GM23338 (cell line): Measurements from ENCODE around the gene NKAIN2. TPM values are rescaled to one million over a fixed set of nuclear protein-coding genes. Genes with fewer than 3 reads are reported as not detected.
A peak's percentile ranks its signal among the peaks of the same experiment; 100 is the strongest.

Experiments used
- ATAC-seq: fragments of 200-7000 bp; cut with Tn5 transposase; 3 replicates; pipeline ENCODE4 v1.9.1; 2020
- DNase-seq: peaks from one replicate; pipeline ENCODE4 v3.0.0-alpha.2; 2015; ENCODE audit warnings: low spot score
- H2AFZ ChIP-seq: fragments of 200-600 bp; sonication (generic); 2 replicates; pipeline ENCODE4 v1.8.0; 2016; ENCODE audit warnings: antibody characterized with exemption, mild to moderate bottlenecking, moderate library complexity
- H3F3A ChIP-seq: fragments of 200-600 bp; sonication (generic); replicated peaks from 2 replicates; pipeline ENCODE4 v1.8.0; 2017; ENCODE audit warnings: antibody characterized with exemption, mixed run types, low read depth
- H3K27ac ChIP-seq: fragments of 200-600 bp; sonication (generic); 2 replicates; pipeline ENCODE4 v1.6.1; 2016; ENCODE audit warnings: low read depth
- H3K27me3 ChIP-seq: fragments of 200-600 bp; sonication (generic); 2 replicates; pipeline ENCODE4 v1.8.0; 2016; ENCODE audit warnings: mild to moderate bottlenecking, mixed run types, moderate library complexity; ENCODE audit not compliant: insufficient read depth
- H3K36me3 ChIP-seq: fragments of 200-600 bp; sonication (generic); 2 replicates; pipeline ENCODE4 v1.8.0; 2016; ENCODE audit warnings: mild to moderate bottlenecking; ENCODE audit not compliant: insufficient read depth
- H3K4me1 ChIP-seq: fragments of 200-600 bp; sonication (generic); 2 replicates; pipeline ENCODE4 v1.8.0; 2016; ENCODE audit warnings: mild to moderate bottlenecking, moderate library complexity; ENCODE audit not compliant: insufficient read depth
- H3K4me2 ChIP-seq: fragments of 200-600 bp; sonication (generic); 2 replicates; pipeline ENCODE4 v1.7.1; 2017; ENCODE audit warnings: mixed run types
- H3K4me3 ChIP-seq: fragments of 200-600 bp; sonication (generic); 2 replicates; pipeline ENCODE4 v1.6.1; 2016; ENCODE audit warnings: mixed run types
- H3K79me2 ChIP-seq: fragments of 200-600 bp; sonication (generic); replicated peaks from 2 replicates; pipeline ENCODE4 v1.8.0; 2017; ENCODE audit warnings: mild to moderate bottlenecking; ENCODE audit not compliant: insufficient read depth
- H3K9me2 ChIP-seq: fragments of 200-600 bp; sonication (generic); 2 replicates; pipeline ENCODE4 v1.8.0; 2017; ENCODE audit not compliant: insufficient read depth
- H4K20me1 ChIP-seq: fragments of 200-600 bp; sonication (generic); replicated peaks from 2 replicates; pipeline ENCODE4 v1.8.0; 2017; ENCODE audit warnings: mild to moderate bottlenecking; ENCODE audit not compliant: insufficient read depth
- H3K27ac Mint-ChIP-seq: 2 replicates; pipeline ENCODE4 v1.8.0; 2020; ENCODE audit warnings: inconsistent platforms, mild to moderate bottlenecking, moderate library complexity, mixed read lengths
- H3K27me3 Mint-ChIP-seq: 3 replicates; pipeline ENCODE4 v1.8.0; 2022; ENCODE audit warnings: low read depth, mild to moderate bottlenecking, moderate library complexity, mixed read lengths, inconsistent platforms; ENCODE audit not compliant: insufficient read depth, poor library complexity
- H3K36me3 Mint-ChIP-seq: 3 replicates; pipeline ENCODE4 v1.8.0; 2021; ENCODE audit warnings: low read depth, mild to moderate bottlenecking, inconsistent platforms, moderate library complexity, mixed read lengths
- H3K4me1 Mint-ChIP-seq: 3 replicates; pipeline ENCODE4 v1.8.0; 2020; ENCODE audit warnings: mild to moderate bottlenecking, inconsistent platforms, mixed read lengths
- H3K4me3 Mint-ChIP-seq: 3 replicates; pipeline ENCODE4 v1.8.0; 2021; ENCODE audit warnings: moderate library complexity, mild to moderate bottlenecking, inconsistent platforms, mixed read lengths
- H3K9me3 Mint-ChIP-seq: 3 replicates; pipeline ENCODE4 v1.8.0; 2020; ENCODE audit warnings: moderate library complexity, mild to moderate bottlenecking, inconsistent platforms, mixed read lengths
- CREB1 ChIP-seq: fragments of 250-450 bp; sonication (Bioruptor Pico); IDR thresholded peaks from 2 replicates; pipeline ENCODE4 v1.5.0; 2020; ENCODE audit warnings: low read depth, mild to moderate bottlenecking, moderate library complexity
- ETS1 ChIP-seq: IDR thresholded peaks from 2 replicates; pipeline ENCODE4 v1.6.1; 2016; ENCODE audit warnings: antibody characterized with exemption
- EZH2 ChIP-seq: fragments of 200-600 bp; sonication (generic); IDR thresholded peaks from one replicate; pipeline ENCODE4 v1.8.0; 2017; ENCODE audit warnings: antibody characterized with exemption, mild to moderate bottlenecking, low read depth; ENCODE audit not compliant: unreplicated experiment
- EZH2phosphoT487 ChIP-seq: fragments of 200-600 bp; sonication (generic); IDR thresholded peaks from one replicate; pipeline ENCODE4 v1.8.1; 2018; ENCODE audit warnings: antibody characterized with exemption; ENCODE audit not compliant: unreplicated experiment
- JUNB ChIP-seq: IDR thresholded peaks from one replicate; pipeline ENCODE4 v1.6.1; 2016; ENCODE audit warnings: antibody characterized with exemption; ENCODE audit not compliant: unreplicated experiment
- NANOG ChIP-seq: IDR thresholded peaks from 2 replicates; pipeline ENCODE4 v1.6.1; 2016; ENCODE audit warnings: antibody characterized with exemption, borderline replicate concordance
- POLR2AphosphoS5 ChIP-seq: IDR thresholded peaks from 2 replicates; pipeline ENCODE4 v1.6.1; 2016; ENCODE audit warnings: antibody characterized with exemption, low read depth
- STAT1 ChIP-seq: IDR thresholded peaks from one replicate; pipeline ENCODE4 v1.6.1; 2016; ENCODE audit warnings: antibody characterized with exemption; ENCODE audit not compliant: unreplicated experiment
- ZNF114 ChIP-seq: fragments of 250-450 bp; sonication (Bioruptor Pico); IDR thresholded peaks from 2 replicates; pipeline ENCODE4 v1.5.0; 2020; ENCODE audit warnings: mild to moderate bottlenecking, moderate library complexity
- ZNF331 ChIP-seq: fragments of 250-450 bp; sonication (Bioruptor Pico); IDR thresholded peaks from 2 replicates; pipeline ENCODE4 v1.5.0; 2020; ENCODE audit warnings: low read depth, mild to moderate bottlenecking, moderate library complexity
- polyA plus RNA-seq: library from polyadenylated mRNA; unstranded; fragments of >200 nt; fragmentation: Nextera tagmentation; extraction: Ambion mirVana; gene quantifications from 2 replicates; pipeline ENCODE4 v1.2.1, GENCODE V29; 2016
- total RNA-seq: library from RNA; depleted of rRNA; stranded (reverse); fragments of >200 nt; shearing (Covaris generic); gene quantifications from 2 replicates; pipeline ENCODE4 v1.2.3, GENCODE V29; 2014
- TF ChIP-seq, protein P1 (sequence below): IDR thresholded peaks from one replicate; pipeline ENCODE4 v1.6.1; 2018; ENCODE audit warnings: antibody characterized with exemption; ENCODE audit not compliant: unreplicated experiment
- TF ChIP-seq, protein P2 (sequence below): fragments of 250-450 bp; sonication (Bioruptor Pico); IDR thresholded peaks from 2 replicates; pipeline ENCODE4 v1.5.0; 2020; ENCODE audit warnings: mild to moderate bottlenecking, moderate library complexity
- TF ChIP-seq, protein P3 (sequence below), 2 experiments: fragments of 200-600 bp in 1 of 2; sonication (generic) in 1 of 2; conservative IDR thresholded peaks; 2 replicates each; pipeline versions ENCODE4 v1.5.1 to v1.6.1; 2016 to 2017; ENCODE audit warnings: antibody characterized with exemption in 2 of 2, low read depth in 2 of 2, mild to moderate bottlenecking in 2 of 2, moderate library complexity in 1 of 2

The NKAIN2 gene
- total and polyA plus RNA-seq, 2 experiments from 2014 or later = 0.39 to 1.1 TPM

- 0 out of 2 replicates have a peak, but pooled peaks cover 6% of the 10 kb centered on the region for H3K9me2 ChIP-seq
- H3K4me1 ChIP-seq = peaks cover 7% of the 10 kb centered on the region
- Mint-ChIP-seq H3K4me3 (no peak overlapping the region), H3K36me3 (no peaks in the 10 kb centered on the region), H3K27ac (no peak overlapping the region), H3K27me3 (no peaks in the 10 kb centered on the region), H3K4me1 (peaks cover 15% of the 10 kb centered on the region; the same call in 2 of the 3 replicates), H3K9me3 (no peaks in the 10 kb centered on the region)
- no peak overlapping the region for H3K4me2 ChIP-seq
- H4K20me1 ChIP-seq = no peaks in the 10 kb centered on the region
- H3K27ac ChIP-seq = no peak overlapping the region
- H3K36me3 ChIP-seq = no peaks in the 10 kb centered on the region
- H3K4me3 ChIP-seq = no peak overlapping the region
- H2AFZ ChIP-seq = no peak overlapping the region
- no peaks in the 10 kb centered on the region for H3K27me3 ChIP-seq
- TF ChIP-seq ZNF114 (CRISPR knock-in tag) (no peak), EZH2 (no peak), STAT1 (no peak), NANOG (no peak), JUNB (no peak), ZNF331 (CRISPR knock-in tag) (no peak), CREB1 (CRISPR knock-in tag) (no peak), ETS1 (no peak), POLR2AphosphoS5 (no peak), EZH2phosphoT487 (no peak)
- TF ChIP-seq, protein P1, sequence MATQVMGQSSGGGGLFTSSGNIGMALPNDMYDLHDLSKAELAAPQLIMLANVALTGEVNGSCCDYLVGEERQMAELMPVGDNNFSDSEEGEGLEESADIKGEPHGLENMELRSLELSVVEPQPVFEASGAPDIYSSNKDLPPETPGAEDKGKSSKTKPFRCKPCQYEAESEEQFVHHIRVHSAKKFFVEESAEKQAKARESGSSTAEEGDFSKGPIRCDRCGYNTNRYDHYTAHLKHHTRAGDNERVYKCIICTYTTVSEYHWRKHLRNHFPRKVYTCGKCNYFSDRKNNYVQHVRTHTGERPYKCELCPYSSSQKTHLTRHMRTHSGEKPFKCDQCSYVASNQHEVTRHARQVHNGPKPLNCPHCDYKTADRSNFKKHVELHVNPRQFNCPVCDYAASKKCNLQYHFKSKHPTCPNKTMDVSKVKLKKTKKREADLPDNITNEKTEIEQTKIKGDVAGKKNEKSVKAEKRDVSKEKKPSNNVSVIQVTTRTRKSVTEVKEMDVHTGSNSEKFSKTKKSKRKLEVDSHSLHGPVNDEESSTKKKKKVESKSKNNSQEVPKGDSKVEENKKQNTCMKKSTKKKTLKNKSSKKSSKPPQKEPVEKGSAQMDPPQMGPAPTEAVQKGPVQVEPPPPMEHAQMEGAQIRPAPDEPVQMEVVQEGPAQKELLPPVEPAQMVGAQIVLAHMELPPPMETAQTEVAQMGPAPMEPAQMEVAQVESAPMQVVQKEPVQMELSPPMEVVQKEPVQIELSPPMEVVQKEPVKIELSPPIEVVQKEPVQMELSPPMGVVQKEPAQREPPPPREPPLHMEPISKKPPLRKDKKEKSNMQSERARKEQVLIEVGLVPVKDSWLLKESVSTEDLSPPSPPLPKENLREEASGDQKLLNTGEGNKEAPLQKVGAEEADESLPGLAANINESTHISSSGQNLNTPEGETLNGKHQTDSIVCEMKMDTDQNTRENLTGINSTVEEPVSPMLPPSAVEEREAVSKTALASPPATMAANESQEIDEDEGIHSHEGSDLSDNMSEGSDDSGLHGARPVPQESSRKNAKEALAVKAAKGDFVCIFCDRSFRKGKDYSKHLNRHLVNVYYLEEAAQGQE = no peak
- TF ChIP-seq, protein P2, sequence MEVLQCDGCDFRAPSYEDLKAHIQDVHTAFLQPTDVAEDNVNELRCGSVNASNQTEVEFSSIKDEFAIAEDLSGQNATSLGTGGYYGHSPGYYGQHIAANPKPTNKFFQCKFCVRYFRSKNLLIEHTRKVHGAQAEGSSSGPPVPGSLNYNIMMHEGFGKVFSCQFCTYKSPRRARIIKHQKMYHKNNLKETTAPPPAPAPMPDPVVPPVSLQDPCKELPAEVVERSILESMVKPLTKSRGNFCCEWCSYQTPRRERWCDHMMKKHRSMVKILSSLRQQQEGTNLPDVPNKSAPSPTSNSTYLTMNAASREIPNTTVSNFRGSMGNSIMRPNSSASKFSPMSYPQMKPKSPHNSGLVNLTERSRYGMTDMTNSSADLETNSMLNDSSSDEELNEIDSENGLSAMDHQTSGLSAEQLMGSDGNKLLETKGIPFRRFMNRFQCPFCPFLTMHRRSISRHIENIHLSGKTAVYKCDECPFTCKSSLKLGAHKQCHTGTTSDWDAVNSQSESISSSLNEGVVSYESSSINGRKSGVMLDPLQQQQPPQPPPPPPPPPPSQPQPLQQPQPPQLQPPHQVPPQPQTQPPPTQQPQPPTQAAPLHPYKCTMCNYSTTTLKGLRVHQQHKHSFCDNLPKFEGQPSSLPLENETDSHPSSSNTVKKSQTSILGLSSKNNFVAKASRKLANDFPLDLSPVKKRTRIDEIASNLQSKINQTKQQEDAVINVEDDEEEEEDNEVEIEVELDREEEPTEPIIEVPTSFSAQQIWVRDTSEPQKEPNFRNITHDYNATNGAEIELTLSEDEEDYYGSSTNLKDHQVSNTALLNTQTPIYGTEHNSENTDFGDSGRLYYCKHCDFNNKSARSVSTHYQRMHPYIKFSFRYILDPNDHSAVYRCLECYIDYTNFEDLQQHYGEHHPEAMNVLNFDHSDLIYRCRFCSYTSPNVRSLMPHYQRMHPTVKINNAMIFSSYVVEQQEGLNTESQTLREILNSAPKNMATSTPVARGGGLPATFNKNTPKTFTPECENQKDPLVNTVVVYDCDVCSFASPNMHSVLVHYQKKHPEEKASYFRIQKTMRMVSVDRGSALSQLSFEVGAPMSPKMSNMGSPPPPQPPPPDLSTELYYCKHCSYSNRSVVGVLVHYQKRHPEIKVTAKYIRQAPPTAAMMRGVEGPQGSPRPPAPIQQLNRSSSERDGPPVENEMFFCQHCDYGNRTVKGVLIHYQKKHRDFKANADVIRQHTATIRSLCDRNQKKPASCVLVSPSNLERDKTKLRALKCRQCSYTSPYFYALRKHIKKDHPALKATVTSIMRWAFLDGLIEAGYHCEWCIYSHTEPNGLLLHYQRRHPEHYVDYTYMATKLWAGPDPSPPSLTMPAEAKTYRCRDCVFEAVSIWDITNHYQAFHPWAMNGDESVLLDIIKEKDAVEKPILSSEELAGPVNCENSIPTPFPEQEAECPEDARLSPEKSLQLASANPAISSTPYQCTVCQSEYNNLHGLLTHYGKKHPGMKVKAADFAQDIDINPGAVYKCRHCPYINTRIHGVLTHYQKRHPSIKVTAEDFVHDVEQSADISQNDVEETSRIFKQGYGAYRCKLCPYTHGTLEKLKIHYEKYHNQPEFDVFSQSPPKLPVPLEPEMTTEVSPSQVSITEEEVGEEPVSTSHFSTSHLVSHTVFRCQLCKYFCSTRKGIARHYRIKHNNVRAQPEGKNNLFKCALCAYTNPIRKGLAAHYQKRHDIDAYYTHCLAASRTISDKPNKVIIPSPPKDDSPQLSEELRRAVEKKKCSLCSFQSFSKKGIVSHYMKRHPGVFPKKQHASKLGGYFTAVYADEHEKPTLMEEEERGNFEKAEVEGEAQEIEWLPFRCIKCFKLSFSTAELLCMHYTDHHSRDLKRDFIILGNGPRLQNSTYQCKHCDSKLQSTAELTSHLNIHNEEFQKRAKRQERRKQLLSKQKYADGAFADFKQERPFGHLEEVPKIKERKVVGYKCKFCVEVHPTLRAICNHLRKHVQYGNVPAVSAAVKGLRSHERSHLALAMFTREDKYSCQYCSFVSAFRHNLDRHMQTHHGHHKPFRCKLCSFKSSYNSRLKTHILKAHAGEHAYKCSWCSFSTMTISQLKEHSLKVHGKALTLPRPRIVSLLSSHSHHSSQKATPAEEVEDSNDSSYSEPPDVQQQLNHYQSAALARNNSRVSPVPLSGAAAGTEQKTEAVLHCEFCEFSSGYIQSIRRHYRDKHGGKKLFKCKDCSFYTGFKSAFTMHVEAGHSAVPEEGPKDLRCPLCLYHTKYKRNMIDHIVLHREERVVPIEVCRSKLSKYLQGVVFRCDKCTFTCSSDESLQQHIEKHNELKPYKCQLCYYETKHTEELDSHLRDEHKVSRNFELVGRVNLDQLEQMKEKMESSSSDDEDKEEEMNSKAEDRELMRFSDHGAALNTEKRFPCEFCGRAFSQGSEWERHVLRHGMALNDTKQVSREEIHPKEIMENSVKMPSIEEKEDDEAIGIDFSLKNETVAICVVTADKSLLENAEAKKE = no peak
- TF ChIP-seq, protein P3, sequence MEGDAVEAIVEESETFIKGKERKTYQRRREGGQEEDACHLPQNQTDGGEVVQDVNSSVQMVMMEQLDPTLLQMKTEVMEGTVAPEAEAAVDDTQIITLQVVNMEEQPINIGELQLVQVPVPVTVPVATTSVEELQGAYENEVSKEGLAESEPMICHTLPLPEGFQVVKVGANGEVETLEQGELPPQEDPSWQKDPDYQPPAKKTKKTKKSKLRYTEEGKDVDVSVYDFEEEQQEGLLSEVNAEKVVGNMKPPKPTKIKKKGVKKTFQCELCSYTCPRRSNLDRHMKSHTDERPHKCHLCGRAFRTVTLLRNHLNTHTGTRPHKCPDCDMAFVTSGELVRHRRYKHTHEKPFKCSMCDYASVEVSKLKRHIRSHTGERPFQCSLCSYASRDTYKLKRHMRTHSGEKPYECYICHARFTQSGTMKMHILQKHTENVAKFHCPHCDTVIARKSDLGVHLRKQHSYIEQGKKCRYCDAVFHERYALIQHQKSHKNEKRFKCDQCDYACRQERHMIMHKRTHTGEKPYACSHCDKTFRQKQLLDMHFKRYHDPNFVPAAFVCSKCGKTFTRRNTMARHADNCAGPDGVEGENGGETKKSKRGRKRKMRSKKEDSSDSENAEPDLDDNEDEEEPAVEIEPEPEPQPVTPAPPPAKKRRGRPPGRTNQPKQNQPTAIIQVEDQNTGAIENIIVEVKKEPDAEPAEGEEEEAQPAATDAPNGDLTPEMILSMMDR (conservative IDR thresholded peaks at IDR 0.05; ENCODE audit: low read depth in 2 of 2) = no peak
- DNase-seq = peak; percentile 11
- no peaks in the 10 kb centered on the region for H3F3A ChIP-seq
- H3K79me2 ChIP-seq = no peaks in the 10 kb centered on the region
- no peak for ATAC-seq
Measured at GRCh38 chr6:124694139-124694705, 890.6 kb downstream of the NKAIN2 start.
